Natural killer cell (primary cell): Measurements from ENCODE around the gene ULBP3. TPM values are rescaled to one million over a fixed set of nuclear protein-coding genes. Genes with fewer than 3 reads are reported as not detected.

Experiments
- ATAC-seq, 3 donors: fragments of 150-1000 bp in 2 of 3; fragments of 200-7000 bp in 1 of 3; cut with Tn5 transposase; 1 replicate in 1 of 3; 2 replicates in 2 of 3; pipeline ENCODE4 v1.10.0; 2021; ENCODE audit warnings: mild to moderate bottlenecking in 2 of 3, moderate library complexity in 2 of 3
- DNase-seq, 2 donors: peaks; one replicate each; pipeline versions ENCODE4 v3.0.0 to v3.0.0-alpha.2; 2013 to 2021; ENCODE audit warnings: mixed read lengths in 1 of 2
- H3K27ac ChIP-seq: one replicate; pipeline ENCODE4 v1.5.1; 2013; ENCODE audit warnings: mild to moderate bottlenecking, low read length
- H3K27me3 ChIP-seq: one replicate; pipeline ENCODE4 v1.6.1; 2013; ENCODE audit warnings: low read length; ENCODE audit not compliant: control insufficient read depth, insufficient read depth
- H3K36me3 ChIP-seq: one replicate; pipeline ENCODE4 v1.6.1; 2013; ENCODE audit warnings: low read length; ENCODE audit not compliant: control insufficient read depth, insufficient read depth
- H3K4me1 ChIP-seq: one replicate; pipeline ENCODE4 v1.6.1; 2013; ENCODE audit warnings: low read length; ENCODE audit not compliant: control insufficient read depth, insufficient read depth
- H3K4me3 ChIP-seq: one replicate; pipeline ENCODE4 v1.5.1; 2013; ENCODE audit warnings: low read length
- H3K9me3 ChIP-seq: one replicate; pipeline ENCODE4 v1.6.1; 2013; ENCODE audit warnings: low read length; ENCODE audit not compliant: control insufficient read depth, insufficient read depth
- H3K27ac Mint-ChIP-seq, 2 donors: one replicate each; pipeline ENCODE4 v1.8.0; 2022; ENCODE audit warnings: mild to moderate bottlenecking in 2 of 2, mixed read lengths in 2 of 2, moderate library complexity in 1 of 2
- H3K27me3 Mint-ChIP-seq, 2 donors: one replicate each; pipeline ENCODE4 v1.8.0; 2022; ENCODE audit warnings: low read depth in 2 of 2, mixed read lengths in 2 of 2
- H3K36me3 Mint-ChIP-seq: one replicate; pipeline ENCODE4 v1.8.0; 2022; ENCODE audit warnings: mixed read lengths
- H3K4me1 Mint-ChIP-seq, 2 donors: one replicate each; pipeline ENCODE4 v1.8.0; 2022; ENCODE audit warnings: mixed read lengths in 2 of 2
- H3K4me3 Mint-ChIP-seq: one replicate; pipeline ENCODE4 v1.8.0; 2022; ENCODE audit warnings: mild to moderate bottlenecking, moderate library complexity, mixed read lengths
- H3K9me3 Mint-ChIP-seq, 2 donors: one replicate each; pipeline ENCODE4 v1.8.0; 2022; ENCODE audit warnings: mixed read lengths in 2 of 2
- CTCF ChIP-seq: fragments of 200-600 bp; IDR thresholded peaks from one replicate; pipeline ENCODE4 v1.8.0; 2022; ENCODE audit warnings: antibody characterized with exemption
- WGBS: methylation state at CpG from one replicate; pipeline ENCODE4 v1.1.7; 2013; ENCODE audit warnings: missing lambda C conversion rate; ENCODE audit not compliant: insufficient coverage; 5-methylcytosine and 5-hydroxymethylcytosine counted together
- intact Hi-C: fragments of 100-400 bp; cut with micrococcal nuclease; formaldehyde crosslinking; loops from one replicate; pipeline ENCODE4 v1.14.2; 2022
- total RNA-seq, 4 donors: library from RNA; stranded (reverse); fragments of 120-200 nt in 1 of 4; gene quantifications; one replicate each; pipeline versions ENCODE4 v1.2.3 to v1.2.4, GENCODE V29; 2013 to 2022

ULBP3 gene
- total RNA-seq, 3 donors from 2014 or later (not counting 1 experiment from before 2014, with no cell fraction given), result 0.64 to 1.5 (median 0.75) TPM

GRCh38 chr6:150100745-150101144 lies 31.8 kb upstream of the ULBP3 start:
- Mint-ChIP-seq H3K9me3 (no peaks in the 10 kb centered on the region), H3K27me3 (peaks cover 3 to 18% of the 10 kb centered on the region in 2 donors), H3K36me3 (no peaks in the 10 kb centered on the region), H3K4me3 (no peak overlapping the region), H3K27ac (no peak overlapping the region), H3K4me1 (no peaks in the 10 kb centered on the region)
- no peaks in the 10 kb centered on the region for H3K4me1 ChIP-seq
- intact Hi-C loops, result no loop called here
- no peak overlapping the region for H3K27ac ChIP-seq
- no peak for ATAC-seq
- no peak overlapping the region for H3K4me3 ChIP-seq
- no peak for TF ChIP-seq CTCF
- no peaks in the 10 kb centered on the region for H3K9me3 ChIP-seq
- H3K27me3 ChIP-seq, result no peaks in the 10 kb centered on the region
- DNase-seq, result no peak
- 93% methylated on average over 19 of the region's 19 CpGs for WGBS
- no peaks in the 10 kb centered on the region for H3K36me3 ChIP-seq

GRCh38 chr6:150099953-150100352 lies 31.0 kb upstream of the ULBP3 start:
- Histone ChIP-seq H3K4me1 (no peaks in the 10 kb centered on the region), H3K4me3 (no peak overlapping the region), H3K27ac (no peak overlapping the region), H3K9me3 (no peaks in the 10 kb centered on the region), H3K27me3 (no peaks in the 10 kb centered on the region), H3K36me3 (no peaks in the 10 kb centered on the region)
- Mint-ChIP-seq H3K36me3 (no peaks in the 10 kb centered on the region), H3K4me1 (peaks cover under 1% of the 10 kb centered on the region in 2 donors), H3K27me3 (peaks cover 6 to 26% of the 10 kb centered on the region in 2 donors), H3K4me3 (no peak overlapping the region), H3K27ac (no peak overlapping the region), H3K9me3 (no peaks in the 10 kb centered on the region)
- ATAC-seq, result no peak
- 95% methylated on average over 8 of the region's 11 CpGs for whole genome bisulfite sequencing
- no peak for TF ChIP-seq CTCF
- DNase-seq, result no peak
- intact Hi-C loops, result no loop called here

GRCh38 chr6:150099546-150099945 lies 30.6 kb upstream of the ULBP3 start:
- H3K9me3 ChIP-seq, result no peaks in the 10 kb centered on the region
- 93% methylated on average over 8 of the region's 8 CpGs for WGBS
- no peak for ATAC-seq
- DNase-seq, result no peak
- no peaks in the 10 kb centered on the region for H3K27me3 ChIP-seq
- H3K4me3 ChIP-seq, result no peak overlapping the region
- intact Hi-C loops, result no loop called here
- no peaks in the 10 kb centered on the region for H3K4me1 ChIP-seq
- Mint-ChIP-seq H3K27ac (no peak overlapping the region), H3K36me3 (no peaks in the 10 kb centered on the region), H3K4me3 (no peak overlapping the region), H3K4me1 (peaks cover 4% of the 10 kb centered on the region in 2 donors), H3K9me3 (no peaks in the 10 kb centered on the region), H3K27me3 (peaks cover 6 to 30% of the 10 kb centered on the region in 2 donors)
- TF ChIP-seq CTCF, result no peak
- no peaks in the 10 kb centered on the region for H3K36me3 ChIP-seq
- no peak overlapping the region for H3K27ac ChIP-seq

- no peak overlapping the region for H3K27ac Mint-ChIP-seq
- H3K4me1 Mint-ChIP-seq, result peaks cover 5 to 6% of the 10 kb centered on the region in 2 donors
- Histone ChIP-seq H3K4me1 (no peaks in the 10 kb centered on the region), H3K27ac (no peak overlapping the region), H3K4me3 (no peak overlapping the region), H3K9me3 (no peaks in the 10 kb centered on the region), H3K27me3 (no peaks in the 10 kb centered on the region), H3K36me3 (no peaks in the 10 kb centered on the region)
- TF ChIP-seq CTCF, result no peak
- DNase-seq (no peak), ATAC-seq (no peak)
- H3K9me3 Mint-ChIP-seq, result no peaks in the 10 kb centered on the region
- peaks cover 6 to 24% of the 10 kb centered on the region in 2 donors for H3K27me3 Mint-ChIP-seq
- intact Hi-C loops, result no loop called here
- 77% methylated on average over 10 of the region's 10 CpGs for WGBS
- no peak overlapping the region for H3K4me3 Mint-ChIP-seq
- H3K36me3 Mint-ChIP-seq, result no peaks in the 10 kb centered on the region
Observed at GRCh38 chr6:150098155-150098554, 29.2 kb upstream of the ULBP3 start.
